NCI-H2107 treated with DMSO at 0.1 percent for 48 hours (cell line): ENCODE data around the gene CTAGE6.
"Not testable (repeated sequence)": the region's sequence is repeated elsewhere in the genome, so short reads cannot be mapped to it uniquely, and the experiment has no call there.

Source experiments
- DNase-seq: peaks from one replicate; lab custom pipeline; 2025; ENCODE audit not compliant: unreplicated experiment; lab: John Stamatoyannopoulos, UW

Gene CTAGE6, protein sequence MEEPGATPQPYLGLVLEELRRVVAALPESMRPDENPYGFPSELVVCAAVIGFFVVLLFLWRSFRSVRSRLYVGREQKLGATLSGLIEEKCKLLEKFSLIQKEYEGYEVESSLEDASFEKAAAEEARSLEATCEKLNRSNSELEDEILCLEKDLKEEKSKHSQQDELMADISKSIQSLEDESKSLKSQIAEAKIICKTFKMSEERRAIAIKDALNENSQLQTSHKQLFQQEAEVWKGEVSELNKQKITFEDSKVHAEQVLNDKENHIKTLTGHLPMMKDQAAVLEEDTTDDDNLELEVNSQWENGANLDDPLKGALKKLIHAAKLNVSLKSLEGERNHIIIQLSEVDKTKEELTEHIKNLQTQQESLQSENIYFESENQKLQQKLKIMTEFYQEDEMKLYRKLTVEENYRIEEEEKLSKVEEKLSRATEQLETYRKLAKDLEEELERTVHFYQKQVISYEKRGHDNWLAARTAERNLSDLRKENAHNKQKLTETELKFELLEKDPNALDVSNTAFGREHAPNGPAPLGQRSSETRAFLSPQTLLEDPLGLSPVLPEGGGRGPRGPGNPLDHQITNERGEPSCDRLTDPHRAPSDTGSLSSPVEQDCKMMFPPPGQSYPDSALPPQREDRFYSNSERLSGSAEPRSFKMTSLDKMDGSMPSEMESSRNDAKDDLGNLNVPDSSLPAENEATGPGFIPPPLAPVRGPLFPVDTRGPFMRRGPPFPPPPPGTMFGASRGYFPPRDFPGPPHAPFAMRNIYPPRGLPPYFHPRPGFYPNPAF

DNA sequence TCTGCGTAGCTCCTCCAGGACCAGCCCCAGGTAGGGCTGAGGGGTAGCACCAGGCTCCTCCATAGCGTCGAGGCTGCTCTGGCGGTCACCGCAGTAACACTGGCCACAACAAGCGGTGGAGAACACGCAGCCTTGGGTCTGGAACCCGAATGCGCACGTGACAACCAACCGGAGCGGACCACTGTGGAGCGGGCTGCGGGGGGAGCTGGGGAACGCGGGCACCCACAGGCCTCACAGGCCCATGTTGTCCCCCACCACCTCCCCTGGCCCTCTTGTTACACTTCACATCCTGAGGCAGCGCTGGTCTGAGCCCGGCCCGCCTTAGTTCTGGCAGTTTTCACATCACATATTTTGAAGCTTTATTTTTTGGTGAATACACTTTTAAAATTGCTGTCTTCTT lies at the start of gene CTAGE6:
TSS of gene CTAGE6 (minus strand) at position 101 of the 400 bp plus-strand sequence. CDS start at position 63, 38 bp downstream.
- not testable (repeated sequence) for DNase-seq

DNA sequence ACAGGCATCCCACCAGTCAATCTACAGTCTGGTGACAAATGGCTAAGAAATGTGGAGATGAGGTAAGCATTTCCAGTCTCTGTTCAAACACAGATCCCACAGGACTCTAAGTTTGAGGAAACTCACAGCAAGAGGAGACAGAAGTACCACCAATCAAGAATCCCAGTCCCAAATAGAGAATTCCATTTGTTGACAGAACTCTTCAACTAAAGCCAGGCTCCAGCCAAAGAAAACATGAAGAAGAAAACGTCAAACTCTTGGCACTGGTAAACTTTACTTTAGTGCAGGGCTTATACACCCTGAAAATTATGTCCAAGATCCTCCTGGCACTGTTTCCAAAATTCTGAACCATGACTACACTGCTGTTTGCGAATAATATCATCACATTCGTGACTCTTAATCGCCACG lies 49.2 kb upstream of the CTAGE6 start:
- DNase-seq = not testable (repeated sequence)

DNA sequence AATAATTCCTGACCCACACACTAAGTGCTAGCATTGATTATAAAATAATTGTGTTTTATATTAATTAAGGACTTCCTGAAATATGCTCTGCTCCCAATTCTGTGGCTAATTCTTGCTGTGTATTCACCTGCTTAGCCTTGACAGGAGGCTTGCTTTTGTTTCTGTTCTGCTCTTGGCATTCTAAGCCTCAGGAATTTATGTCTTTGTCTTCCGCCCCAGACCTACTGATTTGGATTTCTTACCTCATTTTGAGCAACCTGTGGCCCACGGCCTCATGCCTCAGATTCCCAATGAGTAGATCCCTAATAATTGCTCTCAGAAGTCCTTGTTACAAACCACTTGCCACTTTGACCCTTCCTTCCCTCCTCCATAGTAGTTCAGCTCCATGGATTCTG lies 40.4 kb upstream of the CTAGE6 start:
- DNase-seq = not testable (repeated sequence)

DNA sequence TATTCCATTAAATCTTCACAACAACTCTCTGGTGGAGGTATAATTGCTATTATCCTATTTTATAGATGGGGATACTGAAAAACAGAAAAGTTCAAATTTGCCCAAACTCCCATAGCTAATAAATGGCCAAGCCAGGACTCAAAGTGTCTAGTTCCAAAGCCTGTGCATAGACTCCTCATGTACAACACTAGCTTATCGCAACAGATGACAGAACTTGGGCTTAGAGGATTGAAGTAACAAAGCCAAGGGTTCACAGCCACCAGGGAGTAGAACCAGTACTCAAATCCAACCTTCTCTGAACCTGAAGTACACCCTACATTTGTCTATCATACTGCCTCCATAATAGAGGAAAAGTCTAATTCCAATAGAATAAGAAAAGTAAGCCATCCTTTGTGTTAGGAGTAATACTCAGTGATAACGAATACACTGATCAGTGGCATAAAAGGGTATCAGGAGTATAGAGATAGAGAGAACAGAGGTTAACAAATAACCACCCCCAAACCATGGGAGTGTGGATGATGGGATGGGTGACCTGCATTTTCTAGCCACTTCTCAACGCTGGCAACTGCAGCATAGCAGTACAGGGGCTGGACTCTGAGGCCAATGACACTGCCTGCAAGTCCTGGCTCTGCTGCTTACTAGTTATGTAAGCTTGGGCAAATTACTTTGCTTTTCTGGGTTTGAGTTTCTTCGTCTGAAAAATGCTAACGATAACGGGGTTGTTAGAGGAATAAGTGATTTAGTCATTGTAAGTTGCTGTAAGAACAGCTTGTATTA lies 39.8 kb upstream of the CTAGE6 start:
- DNase-seq = not testable (repeated sequence)

DNA sequence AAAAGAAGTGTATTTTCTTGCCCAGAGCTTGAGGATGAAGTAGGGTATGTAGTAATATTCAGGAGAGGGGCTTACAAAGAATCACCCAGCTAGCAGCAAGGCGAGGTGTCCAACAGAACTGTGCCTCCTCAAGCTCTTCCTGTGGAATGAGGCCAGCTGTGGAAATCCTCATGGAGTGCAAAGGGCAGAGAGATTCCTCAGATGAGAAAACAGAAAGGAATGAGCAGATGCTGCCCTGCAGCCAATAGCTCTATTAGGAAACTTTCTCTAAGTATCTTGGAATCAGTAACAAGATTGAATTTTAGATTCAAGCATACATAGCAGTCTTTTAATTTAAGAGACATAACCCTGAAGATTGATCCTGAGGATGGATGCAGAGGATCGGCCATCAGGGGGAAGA lies 38.2 kb upstream of the CTAGE6 start:
- DNase-seq = not testable (repeated sequence)

DNA sequence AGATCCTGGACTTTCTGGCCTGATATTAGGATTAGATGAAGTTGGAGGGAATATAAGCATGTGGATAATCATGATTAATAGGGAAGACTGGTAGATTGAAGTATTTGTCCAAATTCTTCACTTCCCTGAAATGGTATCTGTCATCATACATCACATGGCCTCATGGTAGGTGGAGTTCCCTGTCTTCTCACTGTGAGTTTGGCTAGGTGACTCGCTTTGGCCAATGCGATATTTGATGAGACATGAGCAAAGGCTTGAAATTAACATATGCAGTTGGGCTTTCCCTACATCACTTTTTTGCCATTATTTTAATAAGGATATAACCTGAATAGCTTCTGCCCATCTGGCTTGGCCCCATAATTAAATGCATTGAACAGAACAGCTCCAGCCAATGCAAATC lies 35.1 kb upstream of the CTAGE6 start:
- not testable (repeated sequence) for DNase-seq

DNA sequence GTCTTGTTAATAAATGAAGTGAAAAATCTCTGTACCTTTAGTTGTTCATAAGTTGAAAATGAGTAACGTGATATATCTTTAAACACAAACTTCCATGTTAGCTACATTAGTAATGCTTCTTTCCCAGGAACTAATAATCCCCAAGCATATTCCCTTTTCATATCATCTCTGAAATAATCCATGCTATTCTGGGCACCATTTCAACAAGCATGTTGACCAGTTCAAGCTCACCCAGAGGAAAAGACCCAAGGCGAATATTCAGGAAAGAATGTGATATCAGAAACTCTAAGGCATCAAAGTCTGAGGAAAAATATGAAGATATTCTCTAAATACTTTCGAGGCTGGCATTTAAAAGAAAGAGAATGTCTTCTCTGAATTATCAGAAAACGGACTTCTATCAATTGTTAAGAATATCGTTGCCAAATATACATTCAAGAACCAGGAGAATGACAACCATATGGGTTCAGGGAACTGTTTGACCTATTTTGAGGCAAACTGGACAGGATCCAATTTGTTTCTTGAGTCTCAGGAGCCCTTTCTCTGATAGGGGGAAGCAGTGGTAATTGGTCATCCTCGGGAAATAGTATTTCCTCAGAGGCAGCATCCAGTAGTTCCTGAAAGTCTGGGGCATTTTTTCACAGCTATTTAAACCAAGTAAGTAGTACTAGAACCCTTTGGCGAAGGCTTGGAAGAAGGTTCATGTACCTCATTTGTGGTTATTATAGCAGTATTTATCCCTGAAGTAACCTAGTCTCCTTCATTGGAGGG lies 28.1 kb upstream of the CTAGE6 start:
- DNase-seq = not testable (repeated sequence)

DNA sequence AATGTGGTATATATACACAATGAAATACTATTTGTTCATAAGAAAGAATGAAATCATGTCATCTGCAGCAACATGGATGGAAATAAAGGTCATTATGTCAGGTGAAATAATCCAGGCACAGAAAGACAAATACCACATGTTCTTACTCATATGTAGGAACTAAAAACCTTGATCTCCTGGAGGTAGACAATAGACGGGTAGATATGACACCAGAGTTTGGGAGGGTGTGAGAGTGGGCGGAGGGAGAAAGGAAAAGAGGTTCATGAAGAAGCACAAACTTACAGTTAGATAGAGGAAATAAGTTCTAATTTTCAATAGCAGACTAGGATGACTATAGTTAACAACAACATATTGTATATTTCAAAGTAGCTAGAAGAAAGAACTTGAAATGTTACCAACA lies 22.1 kb upstream of the CTAGE6 start:
- not testable (repeated sequence) for DNase-seq

DNA sequence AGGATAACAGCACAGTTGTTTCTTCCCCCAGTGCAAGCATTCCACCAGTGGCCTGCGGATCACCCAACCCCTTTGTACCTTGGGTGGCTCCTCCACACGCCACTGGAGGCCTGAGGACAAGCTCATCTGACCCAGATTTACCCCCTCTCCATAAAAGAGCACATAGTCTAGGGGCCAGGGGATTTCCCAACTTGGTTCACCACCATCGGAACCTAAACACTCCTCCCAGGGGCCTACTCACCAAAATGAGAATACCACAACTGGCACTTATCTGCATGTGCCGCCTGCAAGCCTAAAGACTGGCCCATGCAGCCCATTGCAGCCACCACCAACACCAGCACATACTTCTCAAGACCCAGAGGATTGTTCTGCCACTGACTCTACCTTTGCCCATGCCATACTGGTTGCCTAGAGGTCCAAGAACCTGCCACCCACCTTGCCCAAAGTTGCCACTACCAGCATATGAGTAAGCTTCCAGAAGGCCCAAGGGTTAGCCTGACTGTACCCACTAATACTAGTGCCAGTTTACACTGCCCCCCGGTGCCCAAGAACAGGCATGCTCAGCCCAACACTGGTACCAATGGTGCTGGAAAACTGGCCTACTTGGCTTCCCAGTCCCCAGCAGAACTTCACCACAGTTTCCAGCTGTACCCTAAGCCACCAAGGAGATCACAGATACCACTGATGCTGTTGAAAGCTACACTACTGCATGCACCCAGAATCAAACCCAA lies 15.4 kb upstream of the CTAGE6 start:
- DNase-seq = not testable (repeated sequence)

DNA sequence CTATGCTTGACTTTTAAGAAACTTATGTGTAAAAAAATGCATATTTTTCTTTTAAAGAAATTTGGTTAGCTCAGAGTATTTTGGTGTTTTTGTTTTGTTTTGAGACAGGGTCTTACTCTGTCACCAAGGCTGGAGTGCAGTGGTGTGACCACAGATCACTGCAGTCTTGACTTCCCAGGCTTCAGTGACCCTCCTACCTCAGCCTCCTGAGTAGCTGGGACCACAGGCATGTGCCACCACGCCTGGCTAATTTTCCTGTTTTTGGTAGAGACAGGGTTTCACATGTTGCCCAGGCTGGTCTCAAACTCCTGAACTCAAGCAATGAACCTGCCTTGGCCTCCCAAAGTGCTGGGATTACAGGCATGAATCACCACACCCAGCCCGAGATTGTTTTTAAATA lies 10.0 kb upstream of the CTAGE6 start:
- DNase-seq = not testable (repeated sequence)

DNA sequence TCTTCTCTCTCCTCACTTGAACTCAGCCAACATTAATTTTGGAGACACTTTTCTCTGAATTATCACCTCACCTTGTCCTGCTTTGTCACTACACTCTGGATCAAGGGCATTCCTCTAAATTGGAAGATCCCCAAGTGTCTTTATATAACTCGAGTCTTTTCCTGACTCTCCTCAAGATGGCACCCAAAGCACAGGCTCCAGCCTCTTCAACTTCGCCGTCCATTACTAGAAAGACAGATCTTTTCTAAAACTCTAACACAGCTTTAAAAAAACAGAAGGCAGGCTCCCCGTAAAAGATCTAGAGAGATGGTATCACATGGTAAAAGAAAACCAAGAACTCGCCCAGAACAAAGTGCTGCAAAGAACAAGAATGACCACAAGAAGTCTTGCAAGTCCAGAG lies 8.2 kb upstream of the CTAGE6 start:
- not testable (repeated sequence) for DNase-seq

DNA sequence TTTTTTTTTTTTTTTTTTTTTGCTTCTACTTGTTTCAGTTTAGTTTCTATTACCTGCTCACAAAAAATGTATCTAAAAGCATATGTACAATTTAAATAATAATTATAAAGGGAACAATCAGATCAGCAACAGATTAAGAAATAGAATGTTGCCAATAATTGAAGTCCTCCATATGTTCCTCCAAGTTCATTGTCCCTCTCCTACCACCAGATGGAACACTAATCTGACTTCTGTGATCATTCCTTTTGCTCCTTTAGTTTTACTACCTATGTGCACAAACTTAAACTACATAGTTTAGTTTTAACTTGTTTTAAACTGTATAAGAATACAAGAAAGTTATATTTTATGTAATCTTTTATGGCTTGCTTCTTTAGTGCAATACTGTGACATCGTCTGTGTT lies 5.6 kb upstream of the CTAGE6 start:
- DNase-seq = not testable (repeated sequence)

DNA sequence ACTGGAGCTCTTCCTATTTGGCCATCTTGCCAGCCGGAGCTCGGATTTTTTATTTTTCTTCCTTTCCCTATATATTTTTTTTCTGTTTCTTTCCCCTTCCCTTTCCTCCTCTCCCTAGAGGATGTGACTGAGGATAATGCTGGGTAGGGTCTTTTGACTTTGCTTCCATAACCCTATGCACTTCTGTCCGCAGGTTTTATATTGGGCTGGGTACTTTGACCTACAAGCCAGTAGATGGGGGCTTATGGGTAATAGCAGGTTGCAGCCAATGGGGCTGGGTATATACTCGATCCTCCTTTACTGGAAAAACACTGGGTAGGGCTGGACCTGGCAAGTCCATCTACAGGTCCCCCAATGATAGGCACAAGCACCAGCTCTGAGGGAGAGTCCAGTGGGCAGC lies 12.2 kb downstream of the CTAGE6 start:
- not testable (repeated sequence) for DNase-seq

DNA sequence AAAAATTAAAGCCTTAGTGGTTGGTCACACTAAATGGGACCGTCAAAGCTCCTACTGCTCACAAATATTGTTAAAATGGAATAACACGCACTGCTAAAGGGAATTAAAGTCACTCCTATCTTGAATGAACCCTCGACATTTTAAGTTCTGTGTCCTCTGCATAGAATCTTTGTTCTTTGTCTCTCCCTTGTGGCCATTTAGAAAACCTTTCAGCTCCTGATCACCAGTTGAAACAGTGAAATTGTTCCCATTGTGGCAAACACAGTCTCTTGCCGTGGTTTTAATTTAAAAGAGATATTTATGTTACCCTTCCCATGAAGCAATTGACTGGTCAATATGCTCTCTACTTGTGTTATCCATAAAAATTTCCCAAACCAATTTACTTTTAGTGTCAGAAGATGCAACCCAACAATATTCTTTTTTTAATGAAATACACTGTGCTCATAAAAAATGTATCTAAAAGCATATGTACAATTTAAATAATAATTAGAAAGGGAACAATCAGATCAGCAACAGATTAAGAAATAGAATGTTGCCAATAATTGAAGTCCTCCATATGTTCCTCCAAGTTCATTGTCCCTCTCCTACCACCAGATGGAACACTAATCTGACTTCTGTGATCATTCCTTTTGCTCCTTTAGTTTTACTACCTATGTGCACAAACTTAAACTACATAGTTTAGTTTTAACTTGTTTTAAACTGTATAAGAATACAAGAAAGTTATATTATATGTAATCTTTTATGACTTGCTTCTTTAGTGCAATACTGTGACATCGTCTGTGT lies 20.3 kb downstream of the CTAGE6 start:
- DNase-seq = peak; percentile 49

DNA sequence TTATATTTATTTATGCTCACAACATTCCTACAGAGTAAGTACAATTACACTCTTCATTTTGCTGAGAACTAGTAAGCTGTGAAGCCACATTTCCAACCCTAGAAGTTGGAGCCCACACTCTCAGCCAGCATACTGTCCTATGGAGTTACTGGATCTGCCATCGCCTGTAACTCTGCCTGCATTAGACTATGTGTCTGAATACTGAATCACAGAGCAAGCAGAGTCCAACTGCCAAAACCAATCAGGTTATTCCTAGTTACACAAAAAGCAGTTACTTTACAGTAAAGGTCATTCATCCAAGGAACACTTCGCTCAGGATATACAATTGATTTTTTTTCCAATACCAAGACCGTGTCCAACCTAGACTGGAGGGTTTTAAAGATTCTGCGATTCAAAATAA lies 21.5 kb downstream of the CTAGE6 start:
- DNase-seq = no peak

DNA sequence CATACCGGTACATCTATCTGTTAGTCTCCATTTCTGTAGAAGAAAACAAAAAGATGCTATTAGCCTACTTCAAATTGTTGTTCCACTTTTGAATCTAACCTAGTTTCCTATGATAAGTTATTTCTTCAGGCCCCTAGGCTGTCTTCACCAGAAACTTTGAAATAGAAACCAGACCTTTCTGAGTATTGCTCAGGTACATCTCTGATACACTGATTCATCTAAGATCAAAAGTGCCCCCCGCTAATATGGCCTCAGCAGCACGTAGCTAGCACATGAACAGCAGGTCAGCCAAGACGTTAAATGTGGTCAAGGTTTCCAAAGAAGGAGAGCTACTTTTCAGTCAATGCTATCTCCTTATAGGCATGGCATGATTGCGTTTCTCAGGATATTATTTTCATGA lies 23.6 kb downstream of the CTAGE6 start:
- DNase-seq = no peak

DNA sequence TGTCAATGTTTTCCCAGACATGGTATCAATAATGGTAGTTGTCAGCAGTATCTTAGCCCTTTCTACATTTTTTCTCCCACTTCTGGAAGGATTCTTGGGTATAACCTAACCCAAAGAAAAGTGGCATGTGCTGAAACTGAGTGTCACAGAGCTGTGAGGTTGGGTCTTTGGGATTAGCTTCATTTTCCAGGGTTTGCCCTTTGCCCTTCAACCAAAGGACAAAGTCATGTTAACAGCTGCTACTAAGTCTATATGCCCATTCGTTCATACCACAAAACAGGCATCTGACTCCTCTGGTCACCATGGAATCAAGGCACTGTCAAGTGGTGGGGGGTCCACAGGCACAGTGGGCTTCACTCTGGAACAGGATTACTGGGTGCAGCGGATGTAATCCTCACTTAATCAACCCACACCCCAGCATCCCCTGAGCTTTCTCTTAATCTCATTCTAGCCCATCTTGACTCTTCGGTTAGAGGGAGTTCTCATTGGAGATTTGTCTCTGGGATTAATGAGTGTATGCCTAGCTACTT lies 29.1 kb downstream of the CTAGE6 start:
- DNase-seq = no peak

DNA sequence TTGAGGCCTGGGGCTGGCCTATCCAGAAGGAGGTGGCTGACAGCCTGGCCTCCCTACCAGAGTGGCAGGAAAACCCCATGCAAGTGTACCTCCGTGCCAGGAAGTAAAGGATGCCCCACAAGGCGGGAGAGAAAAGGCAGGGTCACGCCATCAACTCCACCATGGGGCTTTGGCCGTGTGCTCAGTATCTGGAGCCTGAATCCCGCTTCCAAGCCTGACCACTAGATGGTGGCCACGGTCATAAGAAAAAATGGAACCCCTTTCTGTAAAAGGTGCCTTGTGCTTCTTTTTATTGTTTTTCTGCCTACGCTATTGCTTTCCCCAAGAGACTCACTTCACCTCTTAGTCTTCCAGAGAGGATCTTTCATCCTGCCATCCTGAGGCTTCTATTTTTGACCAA lies 29.9 kb downstream of the CTAGE6 start:
- not testable (repeated sequence) for DNase-seq

DNA sequence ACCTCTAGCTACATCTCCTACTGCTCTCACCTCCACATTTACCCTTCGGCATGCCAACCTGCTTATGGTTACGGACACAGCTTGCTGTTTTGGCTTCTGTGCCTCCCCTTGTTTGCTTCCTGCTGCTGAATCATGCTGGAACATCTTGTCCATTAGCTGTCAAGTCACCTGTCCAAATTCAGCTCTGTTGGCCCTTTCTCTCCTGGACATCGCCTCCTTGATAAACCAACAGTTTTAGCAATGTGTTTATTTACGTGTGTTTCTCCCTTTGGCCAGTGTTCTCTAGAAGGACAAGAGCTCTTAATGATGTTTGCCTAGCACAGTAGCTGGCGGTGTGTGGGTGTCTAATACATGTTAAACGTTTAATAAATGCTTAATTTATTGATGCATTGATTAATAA lies 31.4 kb downstream of the CTAGE6 start:
- not testable (repeated sequence) for DNase-seq
